DND-41 (cell line): ENCODE results near the gene SLC17A2.

Source experiments
- ATAC-seq: fragments of 200-7000 bp; cut with Tn5 transposase; 3 replicates; pipeline ENCODE4 v1.9.1; 2021; ENCODE audit warnings: low read depth; ENCODE audit not compliant: insufficient read depth
- DNase-seq: peaks from one replicate; pipeline ENCODE4 v3.0.0-alpha.2; 2020
- H2AFZ ChIP-seq: 2 replicates; pipeline ENCODE4 v1.6.0; 2012; ENCODE audit warnings: low read depth, low read length
- H3K27ac ChIP-seq: 2 replicates; pipeline ENCODE4 v1.5.1; 2012; ENCODE audit warnings: low read length, inconsistent platforms
- H3K27me3 ChIP-seq: fragments of 200-600 bp; sonication (generic); 2 replicates; pipeline ENCODE4 v1.6.0; 2012; ENCODE audit warnings: low read length, mild to moderate bottlenecking, inconsistent platforms; ENCODE audit not compliant: insufficient read depth, poor library complexity
- H3K36me3 ChIP-seq: 2 replicates; pipeline ENCODE4 v1.5.1; 2012; ENCODE audit warnings: low read length, inconsistent platforms; ENCODE audit not compliant: insufficient read depth
- H3K4me1 ChIP-seq: 2 replicates; pipeline ENCODE4 v1.5.1; 2012; ENCODE audit warnings: mild to moderate bottlenecking, low read length; ENCODE audit not compliant: insufficient read depth
- H3K4me2 ChIP-seq: 2 replicates; pipeline ENCODE4 v1.6.0; 2012; ENCODE audit warnings: mild to moderate bottlenecking, moderate library complexity, low read length, inconsistent platforms; ENCODE audit not compliant: insufficient read depth
- H3K4me3 ChIP-seq, 2 experiments: fragments of 200-600 bp in 1 of 2; shearing (Covaris generic) in 1 of 2; 2 replicates each; pipeline ENCODE4 v1.5.1; 2012 to 2016; ENCODE audit warnings: inconsistent platforms in 2 of 2, low read length in 2 of 2, mild to moderate bottlenecking in 2 of 2, low read depth in 1 of 2, moderate library complexity in 1 of 2
- H3K79me2 ChIP-seq: 2 replicates; pipeline ENCODE4 v1.6.0; 2012; ENCODE audit warnings: low read length, inconsistent platforms; ENCODE audit not compliant: insufficient read depth
- H3K9ac ChIP-seq: 2 replicates; pipeline ENCODE4 v1.6.0; 2012; ENCODE audit warnings: low read depth, mild to moderate bottlenecking, inconsistent platforms, low read length, moderate library complexity
- H3K9me3 ChIP-seq: 2 replicates; pipeline ENCODE4 v1.5.1; 2012; ENCODE audit warnings: low read length, moderate library complexity, mild to moderate bottlenecking, inconsistent platforms; ENCODE audit not compliant: insufficient read depth, severe bottlenecking
- H4K20me1 ChIP-seq: 2 replicates; pipeline ENCODE4 v1.6.0; 2012; ENCODE audit warnings: low read length; ENCODE audit not compliant: insufficient read depth
- EZH2 ChIP-seq: IDR thresholded peaks from 3 replicates; pipeline ENCODE4 v1.6.1; 2012; ENCODE audit warnings: borderline replicate concordance, low read depth, mild to moderate bottlenecking, moderate library complexity, low read length, inconsistent platforms; ENCODE audit not compliant: severe bottlenecking
- TF ChIP-seq, protein P1 (sequence below): IDR thresholded peaks from 2 replicates; pipeline ENCODE4 v1.5.1; 2012; ENCODE audit warnings: borderline replicate concordance, low read length, moderate library complexity, mild to moderate bottlenecking; ENCODE audit not compliant: poor library complexity, severe bottlenecking; ENCODE audit errors: extremely low read depth

Gene SLC17A2

GRCh38 chr6:25958700-25959162, 28.2 kb upstream of the SLC17A2 start:
- H3K9me3 ChIP-seq = peaks cover 9% of the 10 kb centered on the region
- peaks cover 4% of the 10 kb centered on the region; the same call in 1 of the 2 replicates for H3K79me2 ChIP-seq
- no peak overlapping the region for H3K4me2 ChIP-seq
- ATAC-seq (no peak), DNase-seq (no peak)
- no peaks in the 10 kb centered on the region for H4K20me1 ChIP-seq
- no peak overlapping the region for H3K27ac ChIP-seq
- no peak overlapping the region for H2AFZ ChIP-seq
- no peaks in the 10 kb centered on the region for H3K27me3 ChIP-seq
- no peak overlapping the region for H3K4me3 ChIP-seq
- no peak for TF ChIP-seq EZH2
- TF ChIP-seq, protein P1, sequence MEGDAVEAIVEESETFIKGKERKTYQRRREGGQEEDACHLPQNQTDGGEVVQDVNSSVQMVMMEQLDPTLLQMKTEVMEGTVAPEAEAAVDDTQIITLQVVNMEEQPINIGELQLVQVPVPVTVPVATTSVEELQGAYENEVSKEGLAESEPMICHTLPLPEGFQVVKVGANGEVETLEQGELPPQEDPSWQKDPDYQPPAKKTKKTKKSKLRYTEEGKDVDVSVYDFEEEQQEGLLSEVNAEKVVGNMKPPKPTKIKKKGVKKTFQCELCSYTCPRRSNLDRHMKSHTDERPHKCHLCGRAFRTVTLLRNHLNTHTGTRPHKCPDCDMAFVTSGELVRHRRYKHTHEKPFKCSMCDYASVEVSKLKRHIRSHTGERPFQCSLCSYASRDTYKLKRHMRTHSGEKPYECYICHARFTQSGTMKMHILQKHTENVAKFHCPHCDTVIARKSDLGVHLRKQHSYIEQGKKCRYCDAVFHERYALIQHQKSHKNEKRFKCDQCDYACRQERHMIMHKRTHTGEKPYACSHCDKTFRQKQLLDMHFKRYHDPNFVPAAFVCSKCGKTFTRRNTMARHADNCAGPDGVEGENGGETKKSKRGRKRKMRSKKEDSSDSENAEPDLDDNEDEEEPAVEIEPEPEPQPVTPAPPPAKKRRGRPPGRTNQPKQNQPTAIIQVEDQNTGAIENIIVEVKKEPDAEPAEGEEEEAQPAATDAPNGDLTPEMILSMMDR = no peak
- no peaks in the 10 kb centered on the region for H3K36me3 ChIP-seq
- no peak overlapping the region for H3K9ac ChIP-seq
- peaks cover 28% of the 10 kb centered on the region for H3K4me1 ChIP-seq

- no peak overlapping the region for H3K27ac ChIP-seq
- no peak overlapping the region for H3K4me3 ChIP-seq
- H3K9ac ChIP-seq = no peak overlapping the region
- H2AFZ ChIP-seq = no peak overlapping the region
- ATAC-seq = no peak
- DNase-seq = no peak
- no peaks in the 10 kb centered on the region for H4K20me1 ChIP-seq
- no peaks in the 10 kb centered on the region for H3K36me3 ChIP-seq
- peaks cover 9% of the 10 kb centered on the region for H3K9me3 ChIP-seq
- no peak overlapping the region for H3K4me2 ChIP-seq
- peaks cover 2% of the 10 kb centered on the region for H3K27me3 ChIP-seq
- H3K4me1 ChIP-seq = peaks cover 6% of the 10 kb centered on the region; the same call in 1 of the 2 replicates
- H3K79me2 ChIP-seq = no peaks in the 10 kb centered on the region
- TF ChIP-seq, protein P1 = no peak
- TF ChIP-seq EZH2 = no peak
Observed at GRCh38 chr6:25956226-25956625, 25.7 kb upstream of the SLC17A2 start.

DNA sequence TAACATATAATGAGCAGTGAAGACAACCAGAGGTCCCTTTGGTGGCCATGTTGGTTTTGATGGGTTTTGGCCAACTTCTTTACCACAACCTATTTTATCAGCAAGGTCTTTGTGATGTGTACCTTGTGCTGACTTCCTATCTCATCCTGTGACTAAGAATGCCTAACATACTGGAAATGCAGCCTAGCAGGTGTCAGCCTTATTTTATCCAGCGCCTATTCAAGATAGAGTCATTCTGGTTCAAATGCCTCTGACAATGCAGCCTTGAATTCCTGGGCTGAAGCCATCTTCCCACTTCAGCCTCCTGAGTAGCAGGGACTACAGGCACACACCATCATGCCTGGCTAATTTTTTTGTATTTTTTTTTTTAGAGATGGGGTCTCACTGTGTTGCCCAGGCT, 24.3 kb upstream of the SLC17A2 start:
- H3K27ac ChIP-seq = no peak overlapping the region
- no peak overlapping the region for H3K4me3 ChIP-seq
- DNase-seq = no peak

More for the DNA sequence above, 24.3 kb upstream of the SLC17A2 start:
- Histone ChIP-seq H4K20me1 (no peaks in the 10 kb centered on the region), H3K79me2 (no peaks in the 10 kb centered on the region), H3K4me1 (no peaks in the 10 kb centered on the region), H3K36me3 (no peaks in the 10 kb centered on the region), H3K9ac (no peak overlapping the region), H3K4me2 (no peak overlapping the region), H3K9me3 (peaks cover 9% of the 10 kb centered on the region), H3K27me3 (peaks cover 2% of the 10 kb centered on the region), H2AFZ (no peak overlapping the region)
- no peak for ATAC-seq
- TF ChIP-seq, protein P1 = no peak
- TF ChIP-seq EZH2 = no peak
